HG02981 (cell line): Measurements from ENCODE around the gene CLCNKB.
"Not testable (repeated sequence)": the region's sequence is repeated elsewhere in the genome, so short reads cannot be mapped to it uniquely, and the experiment has no call there.

Experiments
- ATAC-seq: cut with Tn5 transposase; IDR thresholded peaks from one replicate; pipeline ENCODE4 v1.9.1; 2021; ENCODE audit warnings: mild to moderate bottlenecking, moderate library complexity; ENCODE audit not compliant: unreplicated experiment

Gene CLCNKB

GRCh38 chr1:16043521-16043920 lies at the start of gene CLCNKB:
CLCNKB (plus strand) TSS chr1:16043782; CDS start chr1:16044493, 711 bp downstream.
- ATAC-seq: no peak

DNA sequence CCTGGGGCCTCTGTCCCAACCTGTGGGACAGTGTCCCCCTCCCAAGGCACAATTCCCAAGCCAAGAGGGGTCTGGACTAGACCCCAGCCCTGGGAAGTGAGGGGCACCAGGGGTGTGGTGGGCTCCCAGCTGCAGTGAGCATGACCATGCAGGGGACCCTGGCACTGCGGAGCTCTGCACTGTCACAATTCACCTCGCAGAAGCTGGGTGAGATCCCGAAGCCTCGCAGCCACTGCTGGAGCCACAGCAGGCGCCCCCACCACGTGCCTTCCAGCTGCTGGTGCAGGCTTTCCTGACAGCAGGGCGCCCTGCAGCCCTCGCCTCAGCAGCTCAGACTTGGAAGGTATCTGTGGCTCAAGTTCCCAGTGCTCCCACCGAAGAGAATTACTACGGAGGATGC lies 49.5 kb upstream of the CLCNKB start:
- no peak for ATAC-seq

DNA sequence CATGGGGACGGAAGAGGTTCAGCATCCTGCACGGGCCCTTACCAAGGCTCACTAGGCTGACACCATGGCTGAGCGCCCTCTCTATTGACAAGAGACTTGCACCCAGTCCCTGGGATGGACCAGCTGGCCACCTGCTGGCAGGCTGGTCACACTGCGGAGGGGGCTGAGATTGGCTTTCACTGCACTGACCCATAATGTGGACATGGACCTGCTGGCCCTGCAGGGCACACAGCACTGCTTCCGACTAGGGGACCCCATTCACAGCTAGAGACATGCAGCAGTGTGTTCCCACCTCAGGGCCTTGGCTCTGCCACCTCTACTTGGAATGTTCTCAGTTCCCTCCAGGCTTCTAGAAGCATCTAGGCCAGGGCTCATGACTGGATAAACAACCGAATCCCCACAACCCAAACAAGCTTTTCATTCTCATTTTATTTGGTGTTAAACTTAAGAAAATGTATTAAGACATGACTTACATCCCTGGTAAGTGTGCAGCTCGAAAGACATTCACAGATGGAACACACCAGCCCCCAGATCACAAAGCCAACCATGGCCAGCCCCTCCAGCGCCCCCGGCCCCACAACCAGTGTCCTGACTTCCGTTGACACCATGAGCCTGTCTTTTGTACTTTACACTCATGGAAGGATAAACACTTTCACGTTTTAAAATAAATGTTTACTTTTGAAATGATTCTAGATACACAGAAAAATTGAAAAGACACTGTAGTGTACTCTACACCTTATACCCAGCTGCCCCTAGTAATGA lies 48.8 kb upstream of the CLCNKB start:
- no peak for ATAC-seq

DNA sequence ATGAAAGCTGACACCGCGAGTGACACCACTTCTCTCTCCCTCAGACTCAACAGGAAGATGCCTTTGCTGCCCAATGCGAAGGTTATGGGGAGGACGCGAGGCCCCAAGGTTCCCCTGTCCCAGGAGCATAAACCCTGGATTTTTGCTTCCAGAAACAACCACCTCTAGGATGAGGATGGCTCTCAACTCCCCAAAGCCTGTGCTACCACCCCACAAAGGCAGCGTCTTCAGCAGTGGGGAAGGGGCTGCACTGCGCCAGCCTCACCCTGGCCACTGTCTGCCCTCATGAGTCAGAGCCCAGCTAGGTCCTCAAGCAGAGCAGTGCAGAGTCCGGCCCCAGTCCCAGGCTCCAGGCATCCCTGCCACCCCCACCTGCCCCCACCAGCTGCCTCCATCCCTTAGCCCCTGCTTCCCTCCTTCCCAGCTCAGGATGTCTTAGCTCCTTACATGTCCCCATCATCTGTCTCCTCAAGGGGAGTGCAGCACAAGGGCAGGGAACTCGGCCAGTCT lies 46.5 kb upstream of the CLCNKB start:
- ATAC-seq: no peak

DNA sequence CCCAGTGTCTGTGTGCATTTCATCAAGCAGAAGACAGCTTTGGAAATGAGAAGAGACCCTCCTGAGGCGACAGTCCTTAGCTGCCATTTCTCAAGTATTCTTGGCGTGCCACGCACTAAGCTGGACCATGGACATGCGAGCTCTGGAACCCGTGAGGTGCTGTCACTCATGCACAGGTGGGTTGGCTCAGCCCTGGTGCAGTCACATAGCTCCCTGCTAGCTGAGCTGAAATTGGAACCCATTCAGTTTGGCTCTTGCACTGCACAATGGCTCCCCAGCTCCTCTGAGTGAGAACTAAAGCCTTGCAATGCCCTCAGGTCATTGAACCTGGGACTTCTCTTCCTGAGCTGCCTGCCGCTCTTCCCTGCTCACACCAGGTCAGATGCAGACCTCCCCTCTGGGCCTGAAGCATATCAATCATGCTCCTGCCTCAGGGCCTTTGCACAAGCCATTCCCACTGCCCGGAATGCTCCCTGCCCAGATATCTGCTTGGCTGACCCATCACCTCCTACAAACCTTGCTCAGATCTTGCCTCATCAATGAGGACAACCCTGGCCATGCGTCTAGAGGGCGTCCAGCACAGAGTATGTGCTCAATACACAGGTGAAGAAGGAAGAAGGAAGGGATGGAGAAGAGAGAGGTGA lies 45.8 kb upstream of the CLCNKB start:
- ATAC-seq: no peak

- ATAC-seq: no peak
Measured at GRCh38 chr1:15998929-15999328, 44.7 kb upstream of the CLCNKB start.

- not testable (repeated sequence) for ATAC-seq
Measured at GRCh38 chr1:16001274-16001673, 42.3 kb upstream of the CLCNKB start.

GRCh38 chr1:16005597-16005996 lies 38.0 kb upstream of the CLCNKB start:
- ATAC-seq: no peak

- no peak for ATAC-seq
Measured at GRCh38 chr1:16006010-16006409, 37.6 kb upstream of the CLCNKB start.

DNA sequence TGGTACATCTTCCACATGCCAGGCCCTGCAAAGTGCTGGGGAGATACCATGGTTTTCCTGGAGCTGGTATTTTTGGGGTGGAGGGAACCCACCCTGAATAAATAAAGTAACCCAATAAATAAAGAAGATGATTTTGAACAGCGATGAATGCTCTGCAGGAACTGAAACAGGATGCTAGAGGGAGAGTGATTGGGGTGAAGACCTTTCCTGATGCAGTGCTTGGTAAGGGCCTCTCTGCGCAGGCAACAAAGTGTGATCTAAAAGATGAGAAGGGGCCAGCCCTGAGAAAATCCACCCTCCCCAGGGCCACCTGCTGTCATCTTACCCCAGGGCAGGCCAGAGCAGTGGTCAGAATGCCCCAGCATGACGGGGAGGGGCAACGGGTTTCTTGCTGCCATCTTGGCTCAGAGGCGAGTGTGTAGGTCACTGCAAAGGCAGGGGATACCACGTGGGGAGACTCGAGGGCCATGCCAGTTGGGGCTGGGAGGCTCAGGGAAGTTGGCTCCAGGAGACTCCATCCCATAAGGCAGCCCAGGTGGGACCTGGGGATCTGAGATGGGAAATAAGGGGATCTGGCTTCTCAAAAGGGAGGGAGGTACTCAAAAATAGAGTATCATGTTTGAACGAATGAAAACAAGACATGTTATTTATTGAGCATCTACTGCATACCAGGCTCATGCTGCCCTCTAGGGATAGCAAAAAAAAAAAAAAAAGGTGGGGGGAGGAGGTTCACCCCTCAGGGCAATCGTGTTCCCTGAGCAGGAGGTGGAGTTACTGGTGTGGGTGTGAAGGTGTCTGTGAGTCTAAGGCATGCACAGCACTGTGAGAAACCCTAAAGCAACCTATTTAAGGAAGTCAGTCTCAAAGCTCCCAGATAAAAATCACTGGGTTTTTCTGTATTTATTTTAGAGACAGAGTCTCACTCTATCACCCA lies 36.8 kb upstream of the CLCNKB start:
- ATAC-seq: no peak

GRCh38 chr1:16007671-16008341 lies 35.8 kb upstream of the CLCNKB start:
- no peak for ATAC-seq

- ATAC-seq: no peak
Measured at GRCh38 chr1:16009030-16009460, 34.5 kb upstream of the CLCNKB start.

GRCh38 chr1:16009678-16010077 lies 33.9 kb upstream of the CLCNKB start:
- ATAC-seq: no peak

GRCh38 chr1:16010837-16011236 lies 32.7 kb upstream of the CLCNKB start:
- no peak for ATAC-seq

DNA sequence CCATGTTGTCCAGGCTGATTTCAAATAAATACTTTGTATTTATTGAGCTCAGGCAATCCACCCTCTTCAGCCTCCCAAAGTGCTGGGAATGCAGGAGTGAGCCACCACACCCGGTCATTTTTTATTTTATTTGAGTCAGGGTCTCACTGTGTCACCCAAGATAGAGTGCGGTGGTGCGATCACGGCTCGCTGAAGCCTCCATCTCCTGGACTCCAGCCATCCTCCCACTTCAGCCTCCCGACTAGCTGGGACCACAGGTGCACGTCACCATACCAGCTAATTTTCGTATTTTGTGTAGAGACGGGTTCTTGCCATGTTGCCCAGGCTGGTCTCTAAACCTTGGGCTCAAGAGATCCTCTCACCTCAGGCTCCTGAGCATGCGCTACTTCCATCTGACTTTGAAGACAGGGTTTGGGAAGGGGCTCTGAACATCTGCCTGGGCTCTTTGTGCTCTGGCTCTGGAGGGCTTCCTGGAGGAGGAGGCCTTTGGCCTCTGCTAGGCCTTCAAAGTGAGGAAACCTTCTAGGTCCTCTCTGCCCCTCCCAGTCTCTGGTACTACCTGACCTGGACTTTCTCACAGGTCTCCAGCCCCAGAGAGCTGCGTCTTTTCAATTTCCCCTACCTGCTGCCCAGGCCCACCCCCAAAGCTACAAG lies 31.5 kb upstream of the CLCNKB start:
- ATAC-seq: no peak

DNA sequence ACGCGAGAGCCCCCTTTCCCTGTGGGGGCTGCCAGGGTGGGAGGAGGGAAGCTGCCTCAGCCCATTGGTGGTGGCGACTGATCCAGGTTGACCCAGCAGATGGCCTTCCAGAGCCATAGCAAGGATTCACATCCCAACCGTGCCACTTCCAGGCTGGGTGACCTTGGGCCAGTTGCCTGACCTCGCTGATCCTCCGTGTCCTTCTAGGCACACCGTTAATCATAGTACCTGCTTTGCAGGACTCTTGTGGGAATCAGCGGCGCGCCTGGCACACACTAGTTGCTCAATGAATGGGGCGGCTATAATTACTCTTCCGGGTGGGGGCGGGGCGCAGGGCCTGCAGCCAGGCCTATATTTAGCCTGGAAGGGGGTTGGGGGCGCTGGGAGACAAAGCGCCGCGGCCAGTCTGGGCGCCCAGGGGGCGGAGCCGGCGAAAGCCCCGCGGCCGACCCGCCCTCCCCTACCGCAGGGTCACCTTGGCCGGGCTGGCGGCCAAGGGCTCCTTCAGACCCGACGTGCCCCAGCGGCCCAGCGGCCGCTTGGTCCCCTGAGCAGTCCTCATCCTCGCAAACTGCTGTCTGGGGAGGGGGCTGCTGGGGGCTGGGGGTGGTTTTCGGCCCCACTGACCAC lies 30.9 kb upstream of the CLCNKB start:
- ATAC-seq: no peak

DNA sequence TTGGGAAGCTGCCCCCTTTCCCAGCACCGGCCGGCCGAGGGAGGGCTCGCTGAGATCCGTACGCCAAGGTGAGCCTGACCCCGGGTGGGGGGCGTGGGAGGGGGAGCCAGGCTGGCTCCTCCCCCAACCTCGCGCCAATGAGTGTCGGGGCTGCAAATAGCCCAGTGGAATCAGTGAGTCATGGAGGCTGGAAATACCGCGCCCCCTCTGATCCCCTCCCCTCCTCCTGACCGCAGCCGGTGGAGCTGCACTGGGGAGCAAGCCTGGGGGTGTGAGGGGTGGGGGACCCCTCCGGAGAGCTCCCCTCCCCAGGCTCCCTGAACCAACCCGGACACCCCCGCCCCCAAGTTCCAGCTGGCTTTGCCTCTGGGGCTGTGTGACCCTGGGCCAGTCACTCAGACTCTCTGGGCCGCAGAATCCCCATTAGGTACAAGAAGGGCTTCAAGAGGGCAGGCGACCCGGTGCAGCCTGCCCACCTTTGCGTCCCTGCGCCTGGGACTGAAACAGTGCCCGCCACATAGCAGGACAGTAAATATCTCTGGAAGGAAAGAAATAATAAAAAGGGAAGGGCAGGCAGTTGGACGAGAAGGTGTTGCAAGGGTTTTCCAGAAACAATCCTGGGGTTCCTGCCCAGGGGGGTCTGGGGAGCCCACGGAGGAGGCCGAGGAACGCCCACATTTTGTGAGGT lies 30.2 kb upstream of the CLCNKB start:
- ATAC-seq: no peak

DNA sequence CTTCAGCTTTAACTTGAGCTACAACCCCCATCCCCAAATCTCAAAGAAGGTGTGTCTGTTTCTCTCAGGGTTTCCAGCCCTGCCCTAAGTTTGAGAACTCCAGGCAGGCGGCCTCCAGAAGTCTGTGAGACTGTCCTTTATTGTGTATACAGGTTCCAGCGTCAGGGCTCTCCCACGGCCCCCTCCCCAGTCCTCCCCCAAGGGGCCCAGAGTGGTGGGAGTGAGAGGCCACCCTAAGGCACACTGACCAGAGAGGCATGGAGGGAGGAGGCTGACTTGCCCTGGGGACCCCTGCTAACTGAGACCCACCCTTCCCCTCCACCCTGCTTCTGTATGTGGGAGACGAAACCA lies 29.7 kb upstream of the CLCNKB start:
- no peak for ATAC-seq
